ENCODE results near the gene PIP5K1A.

- no peak for TF ChIP-seq POLR2A (IDR thresholded peaks at IDR 0.05)
- no peak for TF ChIP-seq EP300 (IDR thresholded peaks at IDR 0.05)
- TF ChIP-seq CTCF (IDR thresholded peaks at IDR 0.05), result no peak
Observed at GRCh38 chr1:151192047-151192446, 6.3 kb upstream of the PIP5K1A start.

Data from stomach (tissue), 4 donors.